SHP77 treated with DMSO at 0.1 percent for 48 hours (cell line): ENCODE measurements around the gene CORIN.

Source experiments
- DNase-seq: peaks from one replicate; lab custom pipeline; 2025; lab: John Stamatoyannopoulos, UW

CORIN gene

DNA sequence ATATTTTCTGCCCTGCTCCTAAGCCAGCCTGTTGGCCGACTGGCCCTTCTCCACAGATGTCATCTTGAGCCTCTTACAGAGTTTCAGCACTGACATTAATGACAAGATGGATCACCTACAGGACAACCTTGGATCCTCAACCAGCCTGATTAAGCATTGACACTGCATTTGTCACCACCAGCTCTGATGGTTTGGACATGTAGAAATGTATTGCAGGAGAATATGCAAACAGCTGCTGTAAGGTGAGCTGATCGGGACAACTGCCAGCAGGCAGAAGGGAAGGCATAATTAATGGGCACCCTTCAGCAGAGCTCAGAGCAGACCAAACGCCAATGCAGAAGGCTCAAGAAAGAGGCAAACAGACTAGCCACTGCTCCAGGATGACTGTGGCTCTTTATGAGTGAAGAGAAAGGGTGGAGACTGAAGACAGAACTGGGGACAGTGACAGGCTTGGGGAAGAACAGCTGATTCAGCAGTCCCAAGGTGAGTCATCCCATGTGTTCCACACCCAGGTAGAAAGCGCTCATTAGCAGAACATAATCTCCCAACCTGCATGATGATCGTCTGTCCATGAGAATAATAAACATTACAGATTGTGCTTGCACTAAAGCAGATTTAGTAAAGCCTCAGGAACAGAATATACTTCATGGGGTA, 6.7 kb downstream of the CORIN start:
- DNase-seq: peak; percentile 53

DNA sequence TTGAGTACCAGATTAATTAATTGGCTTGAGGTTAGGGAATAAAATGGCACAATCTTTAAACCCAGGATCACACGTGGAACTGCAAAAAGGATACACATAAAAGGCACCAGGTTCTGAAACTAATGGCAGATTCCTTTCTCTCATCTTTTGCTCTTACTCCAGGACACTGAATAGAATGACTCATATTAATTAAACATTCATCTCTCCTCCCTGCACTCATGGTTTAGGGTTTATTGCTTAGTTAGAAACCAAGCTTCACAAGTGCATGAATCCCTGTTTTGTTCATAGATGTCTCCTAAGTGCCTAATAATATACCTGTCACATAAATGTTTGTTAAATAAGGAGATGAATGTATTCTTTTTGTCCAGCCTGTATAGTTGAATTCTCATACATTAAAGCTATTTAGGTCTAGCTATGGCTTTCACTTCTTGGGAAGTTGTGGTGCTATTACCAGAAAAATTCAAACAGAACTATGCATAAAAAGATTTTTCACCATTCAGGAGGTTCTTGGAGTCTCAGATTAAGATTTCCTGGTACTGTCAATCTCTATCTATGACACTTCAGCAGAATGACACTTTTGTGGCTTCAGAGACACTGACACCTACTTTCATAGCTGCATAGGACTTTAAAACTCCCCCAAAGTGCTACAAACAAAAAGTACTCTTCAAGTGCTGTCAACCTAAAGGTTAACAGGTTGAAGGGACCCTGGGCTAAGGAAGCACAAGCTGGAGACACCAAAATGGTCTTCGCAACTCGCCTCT, 7.4 kb downstream of the CORIN start:
- DNase-seq: no peak

GRCh38 chr4:47829438-47829837, 8.4 kb downstream of the CORIN start:
- DNase-seq: no peak

- DNase-seq: no peak
Measured at GRCh38 chr4:47827343-47828047, 10.4 kb downstream of the CORIN start.

DNA sequence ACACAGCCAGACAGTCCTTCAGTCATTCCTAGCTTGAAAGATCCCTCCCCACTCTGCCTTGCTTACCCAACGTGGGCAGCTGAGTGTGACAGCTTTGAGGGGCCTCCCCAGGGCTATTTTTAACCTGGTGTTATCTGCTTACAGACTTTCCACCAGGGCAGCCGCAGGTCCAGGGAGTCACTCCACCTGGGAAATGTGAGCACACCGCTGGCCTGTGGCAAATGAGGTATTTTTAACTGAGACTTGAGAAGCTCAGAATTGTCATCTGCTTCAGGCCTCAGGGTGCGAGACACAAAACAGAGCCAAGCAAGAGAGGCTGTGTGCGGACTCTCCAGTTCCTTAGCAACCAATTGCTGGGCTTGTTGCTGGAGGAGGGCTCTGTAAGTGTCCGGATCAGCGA, 13.0 kb downstream of the CORIN start:
- DNase-seq: no peak

DNA sequence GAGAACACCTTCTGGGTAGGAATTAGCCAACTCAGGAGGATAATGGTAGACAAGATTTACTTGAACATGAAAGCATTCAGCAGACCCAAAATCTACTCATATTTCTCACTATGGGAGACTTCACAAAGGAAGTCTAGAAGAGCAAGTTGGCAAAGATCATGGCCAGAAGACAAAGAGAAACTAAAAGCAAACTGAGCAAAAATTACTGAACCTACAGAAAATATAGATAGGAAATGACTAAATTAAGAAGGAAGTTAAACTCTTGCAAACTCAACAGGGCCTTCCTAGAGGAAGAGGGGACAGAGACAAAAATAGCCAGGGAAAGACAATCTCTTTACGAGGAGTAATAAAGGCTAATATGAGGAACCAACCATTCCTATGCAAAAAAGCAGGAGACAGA, 18.7 kb downstream of the CORIN start:
- no peak for DNase-seq

GRCh38 chr4:47817275-47817674, 20.6 kb downstream of the CORIN start:
- DNase-seq: no peak

GRCh38 chr4:47816748-47817147, 21.1 kb downstream of the CORIN start:
- no peak for DNase-seq

DNA sequence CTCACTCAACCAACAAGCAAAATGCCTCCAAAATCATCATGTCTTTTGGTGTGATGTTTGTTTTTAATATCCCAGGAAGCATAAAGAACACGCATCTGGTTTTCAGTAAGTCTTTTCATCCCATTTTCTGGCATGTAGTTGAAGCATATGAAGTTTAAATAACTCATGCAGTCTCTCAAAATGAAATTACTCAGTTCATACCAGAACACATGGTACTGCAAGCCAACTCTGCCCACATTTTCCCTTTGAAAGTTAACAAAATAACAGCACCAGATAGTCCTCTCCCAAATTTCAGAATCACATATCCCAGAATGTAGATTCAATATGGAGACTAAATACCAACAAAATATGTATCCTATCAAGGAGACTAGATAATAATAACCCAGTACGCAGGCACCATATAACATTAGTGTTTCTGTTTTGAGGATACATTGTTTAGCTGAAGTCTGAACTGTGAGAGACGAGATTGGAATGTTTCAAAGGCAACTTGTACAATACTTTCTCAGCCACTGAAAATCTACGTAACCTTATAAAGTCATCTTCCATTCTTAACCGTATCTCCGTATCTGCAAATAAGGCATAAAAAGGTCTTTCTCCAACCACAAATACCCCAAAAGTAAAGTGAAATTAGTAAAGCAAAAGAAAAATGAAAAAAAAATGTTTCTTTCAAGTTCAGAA, 23.1 kb downstream of the CORIN start:
- no peak for DNase-seq

- no peak for DNase-seq
Measured at GRCh38 chr4:47809654-47810203, 28.1 kb downstream of the CORIN start.

DNA sequence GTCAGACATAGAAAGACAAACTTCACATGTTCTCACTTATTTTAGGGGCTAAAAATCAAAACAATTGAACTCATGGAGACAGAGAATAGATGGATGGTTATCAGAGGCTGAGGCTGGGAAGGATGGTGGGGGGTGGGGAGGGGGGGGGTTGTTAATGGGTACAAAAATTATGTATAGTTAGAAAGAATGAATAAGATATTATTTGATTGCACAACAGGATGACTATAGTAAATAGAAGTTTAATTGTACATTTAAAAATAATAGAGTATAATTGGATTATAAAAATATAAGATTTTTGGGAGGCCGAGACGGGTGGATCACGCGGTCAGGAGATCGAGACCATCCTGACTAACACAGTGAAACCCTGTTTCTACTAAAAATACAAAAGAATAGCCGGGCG, 33.3 kb downstream of the CORIN start:
- DNase-seq: no peak

DNA sequence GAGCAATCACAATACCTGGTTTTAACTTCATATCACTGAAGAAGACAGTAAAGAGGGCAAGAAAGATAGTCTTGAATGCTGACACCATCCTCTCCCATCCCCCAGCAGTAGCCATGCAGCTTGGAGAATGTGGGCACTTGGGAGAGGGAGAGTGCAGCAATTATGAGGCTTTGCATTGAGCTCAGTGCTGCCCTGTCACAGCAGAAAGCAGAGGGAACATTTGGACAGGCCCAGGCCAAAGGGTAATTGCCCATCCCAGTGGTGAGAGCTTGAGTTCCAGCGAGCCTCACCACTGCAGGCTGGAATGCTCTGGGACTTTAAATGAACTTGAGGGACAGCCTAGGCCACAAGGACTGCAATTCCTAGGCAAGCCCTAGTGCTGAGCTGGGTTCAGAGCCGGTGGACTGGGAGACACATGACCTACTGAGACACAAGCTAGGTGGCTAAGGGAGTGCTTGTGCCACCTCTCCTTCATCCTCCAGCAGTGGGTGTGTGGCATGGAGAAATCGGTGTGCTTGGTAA, 36.3 kb downstream of the CORIN start:
- no peak for DNase-seq

GRCh38 chr4:47798165-47798564, 39.7 kb downstream of the CORIN start:
- no peak for DNase-seq

DNA sequence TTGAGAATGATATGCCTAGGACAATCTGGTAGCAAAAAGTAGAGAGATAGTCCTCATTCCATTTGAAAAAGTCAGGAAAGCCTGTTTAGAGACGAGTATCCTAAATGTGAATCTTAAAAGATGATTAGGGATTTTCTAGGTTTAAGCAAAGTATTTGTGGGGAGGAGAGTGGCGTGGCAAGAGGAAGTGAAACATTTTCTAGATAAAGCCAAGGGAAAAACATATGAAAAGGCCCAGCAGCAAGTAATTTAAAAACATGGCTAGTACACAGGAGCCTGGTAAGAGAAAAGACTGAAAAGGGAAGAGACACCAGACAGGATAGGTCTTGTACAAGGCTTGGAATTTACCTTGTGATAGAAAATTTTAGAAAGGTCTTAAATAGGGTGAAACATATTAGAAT, 45.9 kb downstream of the CORIN start:
- no peak for DNase-seq

DNA sequence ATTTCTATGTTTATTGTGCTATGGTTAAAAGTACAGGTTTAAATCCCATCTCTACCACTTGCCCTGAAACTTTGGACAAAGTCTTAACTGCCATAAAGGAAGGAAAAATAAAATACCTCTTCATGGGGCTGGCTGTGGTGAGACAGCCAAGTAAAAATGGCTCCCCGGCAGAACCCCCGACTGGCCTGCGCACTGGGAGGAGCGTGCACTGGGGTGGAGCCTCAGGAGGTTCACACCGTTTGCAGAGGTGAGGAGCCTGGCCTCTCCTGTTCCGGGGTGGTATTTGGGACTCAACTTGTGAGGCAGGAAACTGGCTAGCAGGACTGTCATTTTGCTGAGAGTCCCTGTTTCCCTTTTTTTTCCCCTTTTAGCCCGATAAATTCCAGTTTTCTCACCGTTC, 47.8 kb downstream of the CORIN start:
- no peak for DNase-seq

GRCh38 chr4:47788126-47788525, 49.7 kb downstream of the CORIN start:
- no peak for DNase-seq

GRCh38 chr4:47786958-47787370, 50.9 kb downstream of the CORIN start:
- no peak for DNase-seq

DNA sequence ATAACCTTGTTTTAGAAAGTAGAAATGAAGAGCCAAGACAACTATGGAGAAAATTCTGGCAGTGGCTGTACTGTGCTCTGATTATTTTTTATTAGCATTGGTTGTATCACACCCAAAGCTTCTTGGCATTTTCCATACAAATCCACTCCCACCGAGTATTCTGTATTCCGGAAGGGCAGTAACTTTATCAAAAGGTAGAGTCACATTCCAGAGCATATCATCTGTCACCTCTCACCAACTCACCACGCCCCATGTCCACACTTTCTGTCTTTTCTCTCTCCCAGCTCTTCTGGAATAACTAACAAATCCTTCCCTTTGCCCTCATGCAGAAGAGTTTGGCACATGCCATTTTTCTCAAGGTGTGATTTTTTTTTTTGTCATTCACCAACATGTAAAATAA, 52.7 kb downstream of the CORIN start:
- DNase-seq: no peak

DNA sequence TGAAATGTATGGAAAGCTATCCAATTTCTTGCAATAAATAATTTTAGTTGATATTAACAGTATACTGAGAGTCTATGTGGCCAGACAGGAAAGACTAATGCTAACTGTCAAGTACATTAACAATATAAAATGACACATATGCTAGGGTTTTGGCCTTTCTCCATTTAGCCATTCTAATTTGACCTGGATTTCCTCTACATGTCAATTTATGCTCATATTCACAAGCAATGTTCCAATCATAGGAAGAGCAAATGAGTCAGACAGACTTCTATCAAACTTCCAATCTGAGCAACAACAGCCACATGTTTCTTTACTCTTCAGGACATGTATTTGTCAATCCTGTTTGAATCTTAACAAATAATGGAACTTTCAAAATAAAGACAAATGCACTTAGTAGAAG, 53.6 kb downstream of the CORIN start:
- DNase-seq: no peak

DNA sequence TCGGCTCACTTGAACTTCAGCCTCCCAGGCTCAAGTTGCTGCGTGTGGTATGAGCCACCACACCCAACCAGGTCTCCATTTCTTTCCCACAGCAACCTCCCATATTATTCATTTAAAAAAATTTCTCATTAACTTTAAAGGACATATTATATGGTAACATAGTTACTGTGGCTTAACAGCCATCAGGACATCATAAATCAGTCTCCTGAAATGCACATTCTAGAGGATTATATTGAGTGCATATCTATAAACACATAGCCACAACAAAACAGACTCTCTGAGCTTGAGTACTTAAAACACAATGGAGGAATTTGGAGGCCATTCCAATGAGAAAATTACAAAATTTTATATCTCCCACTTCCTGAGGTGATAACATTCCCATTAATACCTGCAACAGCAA, 61.5 kb downstream of the CORIN start:
- no peak for DNase-seq

GRCh38 chr4:47774079-47774478, 63.8 kb downstream of the CORIN start:
- DNase-seq: no peak

GRCh38 chr4:47771020-47771419, 66.8 kb downstream of the CORIN start:
- DNase-seq: no peak
